HCT116 (cell line): ENCODE results near the gene FBRS.

ENCODE experiments used
- EGR1 ChIP-seq: IDR thresholded peaks from 2 replicates; pipeline ENCODE4 v1.6.1; 2012; ENCODE audit warnings: low read depth
- SP1 ChIP-seq: IDR thresholded peaks from 2 replicates; pipeline ENCODE4 v1.6.1; 2012; ENCODE audit warnings: low read depth
- TCF7L2 ChIP-seq: IDR thresholded peaks from 2 replicates; pipeline ENCODE4 v1.7.0; 2011; ENCODE audit warnings: borderline replicate concordance, inconsistent platforms; ENCODE audit not compliant: insufficient read depth, insufficient read length; ENCODE audit errors: extremely low read depth
- TF ChIP-seq, protein P1 (sequence below): IDR thresholded peaks from 2 replicates; pipeline ENCODE4 v1.6.1; 2012

DNA sequence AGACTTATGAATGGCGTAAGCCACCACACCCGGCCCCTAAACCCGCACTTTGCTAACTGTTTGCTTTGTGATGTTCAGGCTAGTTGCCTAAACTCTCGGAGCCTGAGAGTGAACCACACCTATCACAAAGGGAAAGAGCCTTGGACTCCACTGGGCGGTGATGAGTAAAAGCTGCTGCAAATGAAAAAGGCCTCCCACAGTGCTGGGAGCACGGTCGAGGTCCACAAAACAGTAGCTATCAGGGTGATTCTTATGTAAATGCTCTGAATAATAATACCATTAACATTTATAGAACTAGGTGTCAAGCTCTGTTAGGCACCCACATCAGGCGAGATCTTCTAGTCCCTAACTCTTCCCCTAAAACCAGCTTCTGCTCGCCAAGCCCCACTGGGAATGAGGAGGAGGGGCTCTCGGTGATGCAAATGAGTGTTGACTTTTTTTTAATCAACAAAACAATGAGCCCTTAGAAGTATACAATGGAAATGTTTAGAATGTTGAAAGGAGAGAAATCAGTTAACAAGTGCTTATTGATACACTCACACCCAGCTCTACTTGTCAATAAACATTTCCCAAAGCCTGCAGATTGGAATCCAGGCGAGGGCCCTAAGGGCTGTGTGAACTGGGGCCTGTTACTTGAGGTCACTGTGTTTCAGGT, 19.8 kb downstream of the FBRS start:
- TF ChIP-seq SP1 (no peak), EGR1 (no peak), TCF7L2 (no peak)
- TF ChIP-seq, protein P1, sequence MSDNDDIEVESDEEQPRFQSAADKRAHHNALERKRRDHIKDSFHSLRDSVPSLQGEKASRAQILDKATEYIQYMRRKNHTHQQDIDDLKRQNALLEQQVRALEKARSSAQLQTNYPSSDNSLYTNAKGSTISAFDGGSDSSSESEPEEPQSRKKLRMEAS = no peak
